Lower lobe of right lung (tissue), 2 donors: ENCODE measurements around the gene PRM2. TPM values are rescaled to one million over a fixed set of nuclear protein-coding genes. Genes with fewer than 3 reads are reported as not detected.

Source experiments
- ATAC-seq, 2 donors: fragments of 200-7000 bp; cut with Tn5 transposase; one replicate each; pipeline ENCODE4 v1.9.1; 2020 to 2022; ENCODE audit warnings: mild to moderate bottlenecking in 2 of 2, moderate library complexity in 2 of 2
- DNase-seq: peaks from one replicate; pipeline ENCODE4 v3.0.0-alpha.2; 2020
- H3K27ac ChIP-seq: fragments of 200-600 bp; one replicate; pipeline ENCODE4 v1.8.0; 2022
- H3K27me3 ChIP-seq: fragments of 200-600 bp; one replicate; pipeline ENCODE4 v1.8.0; 2022; ENCODE audit warnings: low read depth
- H3K36me3 ChIP-seq: fragments of 200-600 bp; one replicate; pipeline ENCODE4 v1.8.0; 2022; ENCODE audit warnings: mild to moderate bottlenecking
- H3K4me1 ChIP-seq: fragments of 200-600 bp; one replicate; pipeline ENCODE4 v1.8.0; 2022
- H3K4me3 ChIP-seq: fragments of 200-600 bp; one replicate; pipeline ENCODE4 v1.8.0; 2022; ENCODE audit warnings: mild to moderate bottlenecking
- H3K9me3 ChIP-seq: fragments of 200-600 bp; one replicate; pipeline ENCODE4 v1.8.0; 2022
- intact Hi-C: fragments of 100-400 bp; cut with DNase I; formaldehyde crosslinking; loops from one replicate; pipeline ENCODE4 v1.11.0; 2022
- microRNA-seq: library from miRNA; unstranded; fragments of <30 nt; microRNA quantifications from one replicate; pipeline ENCODE4 v1.2.0, GENCODE V29; 2020; ENCODE audit warnings: borderline number of aligned reads
- total RNA-seq: library from RNA; stranded (reverse); fragmentation: NEBNext Ultra II Directional; extraction: Animal tissue kit (Norgen Biotek cat#: 25700); gene quantifications from one replicate; pipeline ENCODE4 v1.2.1, GENCODE V29; 2021
- TF ChIP-seq, protein P1 (sequence below): fragments of 200-600 bp; IDR thresholded peaks from one replicate; pipeline ENCODE4 v1.8.0; 2022; ENCODE audit warnings: antibody characterized with exemption, mild to moderate bottlenecking
- donor health status: DM: no; HTN: yes; CAD: no; lungs with severe emphysema.

PRM2 gene
- total RNA-seq, 1 donor from 2014 or later: not detected

- peaks cover 30% of the 10 kb centered on the region for H3K4me1 ChIP-seq
- ATAC-seq (no peak), DNase-seq (no peak)
- H3K9me3 ChIP-seq: no peaks in the 10 kb centered on the region
- H3K36me3 ChIP-seq: no peaks in the 10 kb centered on the region
- TF ChIP-seq, protein P1, sequence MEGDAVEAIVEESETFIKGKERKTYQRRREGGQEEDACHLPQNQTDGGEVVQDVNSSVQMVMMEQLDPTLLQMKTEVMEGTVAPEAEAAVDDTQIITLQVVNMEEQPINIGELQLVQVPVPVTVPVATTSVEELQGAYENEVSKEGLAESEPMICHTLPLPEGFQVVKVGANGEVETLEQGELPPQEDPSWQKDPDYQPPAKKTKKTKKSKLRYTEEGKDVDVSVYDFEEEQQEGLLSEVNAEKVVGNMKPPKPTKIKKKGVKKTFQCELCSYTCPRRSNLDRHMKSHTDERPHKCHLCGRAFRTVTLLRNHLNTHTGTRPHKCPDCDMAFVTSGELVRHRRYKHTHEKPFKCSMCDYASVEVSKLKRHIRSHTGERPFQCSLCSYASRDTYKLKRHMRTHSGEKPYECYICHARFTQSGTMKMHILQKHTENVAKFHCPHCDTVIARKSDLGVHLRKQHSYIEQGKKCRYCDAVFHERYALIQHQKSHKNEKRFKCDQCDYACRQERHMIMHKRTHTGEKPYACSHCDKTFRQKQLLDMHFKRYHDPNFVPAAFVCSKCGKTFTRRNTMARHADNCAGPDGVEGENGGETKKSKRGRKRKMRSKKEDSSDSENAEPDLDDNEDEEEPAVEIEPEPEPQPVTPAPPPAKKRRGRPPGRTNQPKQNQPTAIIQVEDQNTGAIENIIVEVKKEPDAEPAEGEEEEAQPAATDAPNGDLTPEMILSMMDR: no peak
- H3K4me3 ChIP-seq: peak overlapping the region; percentile 14
- intact Hi-C loops: no loop called here
- H3K27me3 ChIP-seq: no peaks in the 10 kb centered on the region
- H3K27ac ChIP-seq: peak overlapping the region; percentile 81
Observed at GRCh38 chr16:11225677-11226549, 50.4 kb downstream of the PRM2 start.

Small RNA genes lying within 50 kb of the gene (microRNA-seq; reads per million reads assigned to microRNA genes)
- not detected for gene MIR548H2

Other genes starting within 250 kb of the PRM2 start
- 17.8 TPM for gene SOCS1, start 20.3 kb downstream of the PRM2 start, total RNA-seq
- gene TNP2, start 7.2 kb downstream of the PRM2 start, total RNA-seq: not detected
- gene PRM3, start 2.9 kb downstream of the PRM2 start, total RNA-seq: not detected
- gene PRM1, start 4.8 kb upstream of the PRM2 start, total RNA-seq: not detected
- 1.7 TPM for gene RMI2, start 69.0 kb upstream of the PRM2 start, total RNA-seq